Measurements from ENCODE around the gene FER1L5. TPM values are rescaled to one million over a fixed set of nuclear protein-coding genes. Genes with fewer than 3 reads are reported as not detected.

The FER1L5 gene
- polyA plus RNA-seq, 1 of the 3 experiments (the other 2 are of a cell fraction), result 0.02 TPM

DNA sequence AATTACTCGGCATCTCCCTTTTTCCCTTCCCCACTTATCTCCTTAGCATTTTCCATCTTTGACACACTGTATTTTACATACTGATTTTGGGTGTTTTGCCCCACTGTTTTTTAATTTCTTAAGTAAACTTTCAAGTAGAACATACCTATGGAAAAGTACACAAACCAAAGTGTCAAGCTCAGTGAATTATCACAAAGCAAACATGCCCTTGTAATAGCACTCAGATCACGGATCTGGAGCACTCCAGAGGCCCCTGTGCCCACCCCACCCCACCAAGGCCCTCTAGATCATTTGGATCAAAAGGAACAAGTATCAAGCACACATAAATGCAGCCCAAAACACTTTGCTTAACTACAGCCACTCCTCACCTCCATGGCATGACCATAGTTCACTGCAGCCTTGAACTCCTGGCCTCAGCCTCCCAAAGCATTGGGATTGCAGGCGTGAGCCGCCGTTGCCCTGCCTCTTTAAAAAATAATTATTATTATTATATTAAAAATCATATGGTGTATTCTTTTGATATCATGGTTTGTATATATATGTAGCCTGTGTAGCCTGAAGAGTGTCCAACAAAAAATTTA lies 38.1 kb downstream of the FER1L5 start:
- Histone ChIP-seq H3K79me2 (ENCODE audit: insufficient read depth) (no peaks in the 10 kb centered on the region), H2AFZ (ENCODE audit: low read depth) (no peak overlapping the region), H3K27me3 (ENCODE audit: insufficient read depth) (no peaks in the 10 kb centered on the region; the same call in 1 of the 2 replicates), H4K20me1 (ENCODE audit: insufficient read depth) (no peaks in the 10 kb centered on the region), H3K9me3 (no peaks in the 10 kb centered on the region), H3F3A (replicated peaks; ENCODE audit: insufficient read depth) (no peaks in the 10 kb centered on the region), H3K4me3 (ENCODE audit: low read depth in 2 of 2, low read length in 1 of 2) (no peak overlapping the region), H3K36me3 (replicated peaks in 1 of 2; ENCODE audit: control insufficient read depth in 1 of 2, insufficient read depth in 2 of 2, low read length in 1 of 2) (no peaks in the 10 kb centered on the region), H3K9ac (no peak overlapping the region), H3K9me2 (no peaks in the 10 kb centered on the region), H3K4me1 (ENCODE audit: control insufficient read depth in 1 of 2, insufficient read depth in 2 of 2, low read depth in 1 of 2, low read length in 1 of 2) (peaks cover 0 to 10% of the 10 kb centered on the region in 2 experiments; a peak in 1 of 4 replicates), H3K4me2 (no peak overlapping the region), H3K27ac (ENCODE audit: low read depth in 2 of 2, low read length in 1 of 2) (no peak overlapping the region)
- POLR2A ChIA-PET, result no interaction called here
- no peak for DNase-seq
- 76% methylated on average over 5 of the region's 5 CpGs for WGBS (ENCODE audit: low lambda C conversion rate)
- CTCF ChIA-PET, result no interaction called here
- no peak for TF ChIP-seq RFX5 (IDR thresholded peaks at IDR 0.05; ENCODE audit: low read length)
- TF ChIP-seq, protein P1, sequence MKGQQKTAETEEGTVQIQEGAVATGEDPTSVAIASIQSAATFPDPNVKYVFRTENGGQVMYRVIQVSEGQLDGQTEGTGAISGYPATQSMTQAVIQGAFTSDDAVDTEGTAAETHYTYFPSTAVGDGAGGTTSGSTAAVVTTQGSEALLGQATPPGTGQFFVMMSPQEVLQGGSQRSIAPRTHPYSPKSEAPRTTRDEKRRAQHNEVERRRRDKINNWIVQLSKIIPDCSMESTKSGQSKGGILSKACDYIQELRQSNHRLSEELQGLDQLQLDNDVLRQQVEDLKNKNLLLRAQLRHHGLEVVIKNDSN (IDR thresholded peaks at IDR 0.05; ENCODE audit: borderline replicate concordance, low read depth), result no peak
- TF ChIP-seq, protein P2, sequence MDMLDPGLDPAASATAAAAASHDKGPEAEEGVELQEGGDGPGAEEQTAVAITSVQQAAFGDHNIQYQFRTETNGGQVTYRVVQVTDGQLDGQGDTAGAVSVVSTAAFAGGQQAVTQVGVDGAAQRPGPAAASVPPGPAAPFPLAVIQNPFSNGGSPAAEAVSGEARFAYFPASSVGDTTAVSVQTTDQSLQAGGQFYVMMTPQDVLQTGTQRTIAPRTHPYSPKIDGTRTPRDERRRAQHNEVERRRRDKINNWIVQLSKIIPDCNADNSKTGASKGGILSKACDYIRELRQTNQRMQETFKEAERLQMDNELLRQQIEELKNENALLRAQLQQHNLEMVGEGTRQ (IDR thresholded peaks at IDR 0.05; ENCODE audit: borderline replicate concordance, low read depth, low read length), result no peak
- no peak for TF ChIP-seq FOSL2 (IDR thresholded peaks at IDR 0.05; ENCODE audit: borderline replicate concordance, low read depth)
- TF ChIP-seq EZH2phosphoT487 (IDR thresholded peaks at IDR 0.05; ENCODE audit: borderline replicate concordance, low read depth), result no peak
- TF ChIP-seq, protein P3, sequence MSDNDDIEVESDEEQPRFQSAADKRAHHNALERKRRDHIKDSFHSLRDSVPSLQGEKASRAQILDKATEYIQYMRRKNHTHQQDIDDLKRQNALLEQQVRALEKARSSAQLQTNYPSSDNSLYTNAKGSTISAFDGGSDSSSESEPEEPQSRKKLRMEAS (IDR thresholded peaks at IDR 0.05; ENCODE audit: low read depth), result no peak
- TF ChIP-seq, protein P4, sequence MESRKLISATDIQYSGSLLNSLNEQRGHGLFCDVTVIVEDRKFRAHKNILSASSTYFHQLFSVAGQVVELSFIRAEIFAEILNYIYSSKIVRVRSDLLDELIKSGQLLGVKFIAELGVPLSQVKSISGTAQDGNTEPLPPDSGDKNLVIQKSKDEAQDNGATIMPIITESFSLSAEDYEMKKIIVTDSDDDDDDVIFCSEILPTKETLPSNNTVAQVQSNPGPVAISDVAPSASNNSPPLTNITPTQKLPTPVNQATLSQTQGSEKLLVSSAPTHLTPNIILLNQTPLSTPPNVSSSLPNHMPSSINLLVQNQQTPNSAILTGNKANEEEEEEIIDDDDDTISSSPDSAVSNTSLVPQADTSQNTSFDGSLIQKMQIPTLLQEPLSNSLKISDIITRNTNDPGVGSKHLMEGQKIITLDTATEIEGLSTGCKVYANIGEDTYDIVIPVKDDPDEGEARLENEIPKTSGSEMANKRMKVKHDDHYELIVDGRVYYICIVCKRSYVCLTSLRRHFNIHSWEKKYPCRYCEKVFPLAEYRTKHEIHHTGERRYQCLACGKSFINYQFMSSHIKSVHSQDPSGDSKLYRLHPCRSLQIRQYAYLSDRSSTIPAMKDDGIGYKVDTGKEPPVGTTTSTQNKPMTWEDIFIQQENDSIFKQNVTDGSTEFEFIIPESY (IDR thresholded peaks at IDR 0.05; ENCODE audit: borderline replicate concordance, low read depth), result no peak
- TF ChIP-seq CHD2 (IDR thresholded peaks at IDR 0.05; ENCODE audit: low read length, partially characterized antibody), result no peak
- no peak for TF ChIP-seq MXI1 (IDR thresholded peaks at IDR 0.05; ENCODE audit: low read depth, low read length)
- TF ChIP-seq SIN3A (IDR thresholded peaks at IDR 0.05; ENCODE audit: borderline replicate concordance, low read depth, low read length), result no peak
- TF ChIP-seq, protein P5, sequence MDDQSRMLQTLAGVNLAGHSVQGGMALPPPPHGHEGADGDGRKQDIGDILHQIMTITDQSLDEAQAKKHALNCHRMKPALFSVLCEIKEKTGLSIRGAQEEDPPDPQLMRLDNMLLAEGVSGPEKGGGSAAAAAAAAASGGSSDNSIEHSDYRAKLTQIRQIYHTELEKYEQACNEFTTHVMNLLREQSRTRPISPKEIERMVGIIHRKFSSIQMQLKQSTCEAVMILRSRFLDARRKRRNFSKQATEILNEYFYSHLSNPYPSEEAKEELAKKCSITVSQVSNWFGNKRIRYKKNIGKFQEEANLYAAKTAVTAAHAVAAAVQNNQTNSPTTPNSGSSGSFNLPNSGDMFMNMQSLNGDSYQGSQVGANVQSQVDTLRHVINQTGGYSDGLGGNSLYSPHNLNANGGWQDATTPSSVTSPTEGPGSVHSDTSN (IDR thresholded peaks at IDR 0.05), result no peak
